Inflammatory macrophage (primary cell): ENCODE data around the gene TEX14.
"Not testable (repeated sequence)": the region's sequence is repeated elsewhere in the genome, so short reads cannot be mapped to it uniquely, and the experiment has no call there.

Source experiments
- DNase-seq, 2 donors: peaks; one replicate each; pipeline ENCODE4 v3.0.0-alpha.2; 2020 to 2022

Gene TEX14

DNA sequence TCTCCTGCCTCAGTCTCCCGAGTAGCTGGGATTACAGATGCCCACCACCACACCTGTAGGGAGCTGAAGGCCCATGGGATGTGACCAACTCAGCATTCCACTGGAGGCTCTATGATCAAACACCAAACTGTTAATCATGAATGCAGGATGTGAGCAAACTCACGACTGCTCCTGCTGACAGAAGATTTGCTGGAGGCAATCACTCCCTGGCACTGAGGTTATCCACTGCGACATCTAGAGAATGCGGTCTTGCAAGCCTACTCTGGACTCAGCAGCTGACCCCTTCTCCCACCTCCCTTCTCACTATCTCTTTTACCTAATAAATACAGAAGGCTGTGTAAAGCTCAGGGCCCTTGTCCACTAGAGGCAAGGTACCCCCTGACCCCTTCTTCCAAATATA, 4.9 kb downstream of the TEX14 start:
- no peak for DNase-seq

- not testable (repeated sequence) for DNase-seq
These were observed 7.4 kb downstream of the TEX14 start for GRCh38 chr17:58684462-58684861.

- no peak for DNase-seq
These were observed 7.8 kb downstream of the TEX14 start for GRCh38 chr17:58684003-58684402.

GRCh38 chr17:58680038-58680369, 11.8 kb downstream of the TEX14 start:
- no peak for DNase-seq

DNA sequence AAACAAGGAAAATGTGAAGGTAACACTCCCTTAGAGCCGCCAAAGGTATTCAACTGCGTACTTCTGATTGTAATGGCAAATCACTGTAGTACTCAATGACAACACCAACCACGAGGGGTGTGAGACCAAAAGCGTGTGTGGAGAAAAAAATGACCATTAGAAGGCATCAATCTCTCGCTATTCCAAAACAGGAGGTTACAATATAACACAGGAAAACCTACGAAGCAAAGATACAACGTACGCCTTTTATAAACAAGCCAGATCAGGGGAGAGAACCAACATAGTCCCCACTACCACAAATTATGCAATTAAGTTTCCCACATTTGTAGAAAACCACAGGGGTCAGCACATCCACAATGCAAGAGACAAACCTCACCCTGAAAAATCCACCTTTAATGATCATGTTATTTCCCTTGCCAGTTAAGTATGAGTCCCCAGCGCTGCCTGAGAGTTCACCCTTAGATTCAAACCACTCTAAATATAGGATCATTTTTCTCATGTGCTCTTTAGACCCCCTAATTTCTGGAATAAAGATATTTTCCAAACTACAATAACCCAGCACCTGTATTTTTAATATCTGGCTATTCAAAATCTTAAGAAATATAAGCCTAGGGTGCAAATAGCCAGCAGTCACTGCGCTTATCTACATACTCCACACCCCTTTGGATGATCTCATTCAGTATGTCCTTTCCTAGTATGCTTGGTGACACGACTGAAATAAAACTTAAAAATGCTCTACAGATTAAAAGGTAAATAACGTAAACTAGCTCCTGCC, 12.4 kb downstream of the TEX14 start:
- DNase-seq: peak; percentile 7 to 22

GRCh38 chr17:58678287-58678686, 13.6 kb downstream of the TEX14 start:
- not testable (repeated sequence) for DNase-seq

GRCh38 chr17:58677194-58677880, 14.5 kb downstream of the TEX14 start:
- DNase-seq: no peak

- no peak for DNase-seq
These were observed 19.9 kb downstream of the TEX14 start for GRCh38 chr17:58671969-58672368.

DNA sequence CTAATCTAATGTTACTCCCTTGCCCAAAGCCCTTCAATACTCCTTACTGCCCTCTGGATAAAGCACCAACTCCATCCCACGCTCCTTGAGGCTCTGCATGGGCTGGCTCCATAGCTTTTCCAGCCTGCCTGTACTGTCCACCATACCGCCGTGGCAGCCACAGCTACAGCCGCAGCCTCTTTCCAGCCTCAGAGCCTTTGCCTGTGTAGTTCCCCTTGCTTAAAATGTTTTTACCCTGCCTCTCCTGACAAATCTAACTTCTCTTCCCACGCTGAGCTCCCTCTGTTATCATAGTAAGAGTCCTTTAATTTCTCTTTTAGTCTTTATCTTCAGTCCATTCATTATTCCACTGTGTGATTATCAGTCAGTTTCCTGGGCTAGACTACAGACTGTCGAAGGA, 22.0 kb downstream of the TEX14 start:
- no peak for DNase-seq

DNA sequence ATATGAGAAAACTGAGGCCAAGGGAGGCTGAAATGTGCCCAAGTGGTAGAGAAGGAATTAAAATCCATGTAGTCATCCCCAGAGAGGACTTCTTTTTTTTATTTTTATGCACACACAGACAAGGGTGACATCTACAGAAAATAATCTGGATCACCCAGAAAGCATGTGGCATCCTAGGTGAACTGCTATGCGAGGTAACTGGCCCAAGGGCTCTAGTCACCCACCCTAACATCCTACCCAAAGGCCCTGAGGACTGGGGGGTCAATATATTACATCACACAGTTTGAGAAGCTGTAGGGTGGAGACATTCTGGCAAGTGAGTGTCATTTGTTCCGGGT, 23.3 kb downstream of the TEX14 start:
- no peak for DNase-seq

GRCh38 chr17:58667934-58668597, 23.8 kb downstream of the TEX14 start:
- DNase-seq: peak; percentile 6 to 40

- peak; percentile 94 to 95 for DNase-seq
These were observed 25.0 kb downstream of the TEX14 start for GRCh38 chr17:58666858-58667267.

- no peak for DNase-seq
These were observed 25.6 kb downstream of the TEX14 start for GRCh38 chr17:58665946-58666857.

- DNase-seq: no peak
These were observed 27.5 kb downstream of the TEX14 start for GRCh38 chr17:58664302-58664701.

GRCh38 chr17:58661499-58661898, 30.3 kb downstream of the TEX14 start:
- no peak for DNase-seq

DNA sequence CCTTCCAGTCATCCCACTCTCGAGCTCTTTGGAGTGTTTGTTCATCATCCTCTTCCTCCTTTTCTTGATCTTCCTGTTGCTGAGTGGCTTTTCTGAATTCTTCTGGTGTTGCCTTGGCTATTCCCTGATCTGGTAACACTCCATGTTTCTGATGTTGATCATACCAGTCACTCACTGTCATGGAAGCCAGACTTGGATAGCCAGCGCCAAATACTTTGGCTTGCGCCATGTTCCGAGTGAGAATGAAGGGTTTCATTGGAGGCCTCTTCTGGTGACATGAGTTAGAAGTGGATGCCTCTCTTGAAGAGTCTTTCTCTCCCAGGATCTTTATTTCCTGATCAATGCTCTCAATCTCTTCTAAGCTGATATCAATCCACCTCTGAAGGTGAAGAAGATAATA, 31.2 kb downstream of the TEX14 start:
- no peak for DNase-seq

- DNase-seq: not testable (repeated sequence)
These were observed 32.1 kb downstream of the TEX14 start for GRCh38 chr17:58659714-58660084.

DNA sequence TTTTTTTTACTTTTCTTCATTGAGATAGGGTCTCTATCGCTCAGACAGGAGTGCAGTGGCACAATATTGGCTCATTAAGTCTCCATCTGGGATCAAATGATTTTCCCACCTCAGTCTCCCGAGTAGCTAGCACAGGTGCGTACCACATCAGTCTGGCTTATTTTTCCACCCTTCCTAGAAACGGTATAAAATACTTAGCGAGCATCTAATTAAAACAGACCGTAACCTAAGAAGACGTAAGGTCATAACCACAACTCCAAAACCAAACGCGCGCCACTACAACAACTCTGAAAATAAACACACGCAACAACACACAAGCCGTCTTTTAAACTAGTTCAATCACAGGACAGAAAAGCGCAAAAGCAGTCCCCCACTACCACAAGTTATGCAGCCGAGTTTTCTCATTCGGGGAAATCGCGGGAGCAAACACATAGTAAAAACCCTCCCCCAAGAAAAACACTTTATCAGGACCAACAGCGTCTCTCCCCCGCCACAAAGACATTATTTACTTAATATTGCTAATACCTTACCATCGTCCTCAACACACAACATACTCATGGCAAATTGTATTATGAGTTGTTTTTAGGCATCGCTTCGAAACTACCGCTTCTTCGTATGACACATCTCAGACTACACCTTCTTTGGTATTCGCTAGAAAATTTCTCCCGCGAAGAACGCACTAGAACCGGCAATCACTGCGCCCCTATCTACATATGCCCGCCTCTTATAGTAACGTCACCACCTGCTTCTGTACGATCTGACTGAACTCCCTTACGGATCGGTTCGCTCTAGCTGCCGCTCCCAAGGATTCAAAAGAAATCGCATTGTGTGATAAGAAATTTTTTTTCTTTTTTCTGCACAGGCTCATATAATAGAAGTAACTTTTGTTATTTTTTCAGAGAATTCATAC, 32.8 kb downstream of the TEX14 start:
- peak; percentile 96 to 98 for DNase-seq

DNA sequence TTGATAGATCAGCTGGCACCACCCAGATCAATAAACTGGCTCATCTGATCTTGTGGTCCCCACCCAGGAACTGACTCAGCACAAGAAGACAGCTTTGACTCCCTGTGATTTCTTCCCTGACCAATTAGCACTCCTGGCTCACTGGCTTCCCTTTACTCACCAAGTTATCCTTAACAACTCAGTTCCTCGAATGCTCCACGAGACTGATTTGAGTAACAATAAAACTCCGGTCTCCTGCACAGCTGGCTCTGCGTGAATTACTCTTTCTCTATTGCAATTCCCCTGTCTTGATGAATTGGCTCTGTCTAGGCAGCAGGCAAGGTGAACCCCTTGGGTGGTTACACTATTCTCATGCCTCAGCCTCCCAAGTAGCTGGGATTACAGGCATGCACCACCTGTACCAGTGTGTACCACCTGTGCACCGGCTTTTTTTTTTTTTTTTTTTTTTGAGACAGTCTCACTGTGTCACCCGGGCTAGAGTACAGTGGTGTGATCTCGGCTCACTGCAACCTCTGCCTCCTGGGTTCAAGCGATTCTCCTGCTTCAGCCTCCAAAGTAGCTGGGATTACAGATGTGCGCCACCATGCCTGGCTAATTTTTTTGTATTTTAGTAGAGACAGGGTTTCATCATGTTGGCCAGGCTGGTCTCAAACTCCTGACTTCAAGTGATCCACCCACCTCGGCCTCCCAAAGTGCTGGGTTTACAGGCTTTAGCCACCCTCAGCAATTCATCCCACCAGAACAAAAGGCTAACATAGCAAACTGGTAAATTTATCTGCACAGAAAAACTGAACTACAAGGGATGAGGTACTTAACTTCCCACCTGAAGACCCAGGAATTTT, 33.7 kb downstream of the TEX14 start:
- peak; percentile 60 to 70 for DNase-seq

- no peak for DNase-seq
These were observed 43.6 kb downstream of the TEX14 start for GRCh38 chr17:58648236-58648635.

GRCh38 chr17:58643147-58643546, 48.7 kb downstream of the TEX14 start:
- no peak for DNase-seq
